BE2C (cell line): ENCODE results near the gene DAPL1.

Experiments
- DNase-seq: peaks from one replicate; pipeline ENCODE4 v3.0.0-alpha.2; 2020
- H3K27me3 ChIP-seq: fragments of 250-450 bp; sonication (Bioruptor Pico); 2 replicates; pipeline ENCODE4 v1.5.1; 2020; ENCODE audit warnings: mild to moderate bottlenecking
- H3K36me3 ChIP-seq: fragments of 250-450 bp; sonication (Bioruptor Pico); 2 replicates; pipeline ENCODE4 v1.5.1; 2020; ENCODE audit warnings: mild to moderate bottlenecking
- H3K4me1 ChIP-seq: fragments of 250-450 bp; sonication (Bioruptor Pico); 2 replicates; pipeline ENCODE4 v1.5.1; 2020
- H3K4me3 ChIP-seq: 2 replicates; pipeline ENCODE4 v1.5.1; 2011; ENCODE audit warnings: low read depth, low read length
- H3K9me3 ChIP-seq: fragments of 250-450 bp; sonication (Bioruptor Pico); 2 replicates; pipeline ENCODE4 v1.5.1; 2020
- CTCF ChIP-seq: IDR thresholded peaks from 2 replicates; pipeline ENCODE4 v1.5.1; 2012; ENCODE audit warnings: mild to moderate bottlenecking, low read depth, low read length

DAPL1 gene

GRCh38 chr2:158760887-158761286 lies 34.2 kb upstream of the DAPL1 start:
- DNase-seq: no peak
- TF ChIP-seq CTCF: no peak
- H3K4me1 ChIP-seq: no peaks in the 10 kb centered on the region
- H3K9me3 ChIP-seq: no peaks in the 10 kb centered on the region
- H3K36me3 ChIP-seq: no peaks in the 10 kb centered on the region
- no peak overlapping the region for H3K4me3 ChIP-seq
- H3K27me3 ChIP-seq: no peaks in the 10 kb centered on the region

DNA sequence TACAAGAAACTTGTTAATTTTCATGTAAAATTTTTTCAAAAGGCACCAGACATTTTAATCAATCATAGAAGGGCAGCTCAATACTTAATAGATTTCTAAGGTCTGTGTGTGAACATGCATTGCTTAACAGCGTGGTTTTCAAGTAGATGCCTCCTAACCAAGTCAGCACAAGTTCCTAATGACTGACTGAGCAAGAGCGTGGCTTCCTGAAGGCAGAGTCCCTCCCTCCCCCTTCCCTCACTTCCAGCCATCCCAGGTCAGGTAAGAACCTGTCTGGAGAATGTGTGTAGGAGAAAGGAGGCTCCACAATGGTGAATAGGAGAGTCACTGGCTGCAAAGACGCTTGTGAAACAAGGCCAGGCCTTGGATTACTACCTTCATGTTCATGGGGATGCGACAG lies 33.5 kb upstream of the DAPL1 start:
- Histone ChIP-seq H3K4me3 (no peak overlapping the region), H3K27me3 (no peaks in the 10 kb centered on the region), H3K9me3 (no peaks in the 10 kb centered on the region), H3K36me3 (no peaks in the 10 kb centered on the region), H3K4me1 (no peaks in the 10 kb centered on the region)
- no peak for DNase-seq
- TF ChIP-seq CTCF: no peak

- no peak for DNase-seq
- no peaks in the 10 kb centered on the region for H3K27me3 ChIP-seq
Observed at GRCh38 chr2:158762336-158762735, 32.8 kb upstream of the DAPL1 start.

DNA sequence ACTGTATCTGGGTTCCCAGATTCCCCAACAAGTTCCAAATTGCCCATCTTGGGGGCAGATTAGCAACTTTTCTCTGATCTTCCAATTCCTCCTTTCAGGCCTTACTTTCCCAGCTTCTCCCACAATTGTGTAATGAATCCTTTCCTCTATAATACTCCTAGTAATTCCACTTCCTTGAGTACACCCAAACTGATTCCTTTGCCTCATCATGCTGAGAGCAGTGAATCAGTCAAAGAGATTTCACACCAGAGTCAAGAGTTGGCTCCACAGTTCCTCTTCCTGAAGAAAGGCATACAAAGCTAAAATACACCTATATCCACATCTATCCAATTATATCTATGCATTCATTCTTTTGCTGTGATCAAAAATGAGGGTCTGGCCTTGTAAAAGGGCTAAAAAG lies 28.6 kb upstream of the DAPL1 start:
- Histone ChIP-seq H3K9me3 (no peaks in the 10 kb centered on the region), H3K4me3 (no peak overlapping the region), H3K27me3 (no peaks in the 10 kb centered on the region), H3K36me3 (no peaks in the 10 kb centered on the region), H3K4me1 (no peaks in the 10 kb centered on the region)
- DNase-seq: no peak
- TF ChIP-seq CTCF: no peak

More at GRCh38 chr2:158762336-158762735, 32.8 kb upstream of the DAPL1 start:
- no peaks in the 10 kb centered on the region for H3K36me3 ChIP-seq
- H3K4me3 ChIP-seq: no peak overlapping the region
- H3K4me1 ChIP-seq: no peaks in the 10 kb centered on the region
- H3K9me3 ChIP-seq: no peaks in the 10 kb centered on the region
- TF ChIP-seq CTCF: no peak

DNA sequence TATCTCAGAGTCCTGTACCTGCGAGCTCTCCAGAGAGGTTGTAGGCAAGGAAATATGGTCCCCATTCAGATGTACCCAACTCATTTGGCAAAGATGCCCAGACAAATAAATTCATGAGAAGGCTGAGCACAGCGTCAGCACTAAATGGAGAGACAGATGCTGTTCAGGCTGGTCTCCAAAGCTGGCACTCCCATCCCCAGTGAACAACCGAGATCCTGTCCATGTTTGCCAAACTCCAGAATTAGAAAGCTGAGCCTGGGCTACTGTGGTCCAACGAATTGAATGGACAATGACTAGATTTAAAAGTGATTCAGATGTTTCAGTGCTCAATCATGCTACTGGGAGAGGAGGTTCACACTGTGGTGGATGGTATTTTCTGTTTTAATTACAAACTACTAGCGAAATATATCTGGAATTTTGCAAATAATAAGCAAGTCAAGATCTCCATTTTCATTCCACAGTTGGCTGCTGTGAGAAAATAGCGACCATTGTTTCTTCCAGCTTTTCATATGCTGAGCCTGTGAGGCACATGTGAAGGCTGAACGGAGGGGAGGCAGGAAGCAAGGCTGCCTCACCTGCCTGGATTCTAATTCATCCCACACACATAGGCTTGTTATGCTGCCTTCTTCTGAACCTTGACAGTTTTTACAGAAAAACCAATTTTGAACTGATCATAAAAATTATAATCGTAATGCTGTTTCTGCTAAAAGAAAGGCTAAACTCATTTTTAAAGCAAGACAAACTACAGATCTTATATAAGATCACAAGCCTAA lies 22.6 kb upstream of the DAPL1 start:
- Histone ChIP-seq H3K4me3 (no peak overlapping the region), H3K27me3 (no peaks in the 10 kb centered on the region), H3K9me3 (no peaks in the 10 kb centered on the region), H3K4me1 (no peaks in the 10 kb centered on the region), H3K36me3 (no peaks in the 10 kb centered on the region)
- DNase-seq: no peak
- TF ChIP-seq CTCF: no peak

GRCh38 chr2:158773121-158773520 lies 22.0 kb upstream of the DAPL1 start:
- H3K27me3 ChIP-seq: no peaks in the 10 kb centered on the region
- TF ChIP-seq CTCF: no peak
- no peaks in the 10 kb centered on the region for H3K36me3 ChIP-seq
- no peak overlapping the region for H3K4me3 ChIP-seq
- no peak for DNase-seq
- H3K9me3 ChIP-seq: no peaks in the 10 kb centered on the region
- H3K4me1 ChIP-seq: no peaks in the 10 kb centered on the region
